Measurements from ENCODE around the gene C1QTNF9B.

The C1QTNF9B gene

DNA sequence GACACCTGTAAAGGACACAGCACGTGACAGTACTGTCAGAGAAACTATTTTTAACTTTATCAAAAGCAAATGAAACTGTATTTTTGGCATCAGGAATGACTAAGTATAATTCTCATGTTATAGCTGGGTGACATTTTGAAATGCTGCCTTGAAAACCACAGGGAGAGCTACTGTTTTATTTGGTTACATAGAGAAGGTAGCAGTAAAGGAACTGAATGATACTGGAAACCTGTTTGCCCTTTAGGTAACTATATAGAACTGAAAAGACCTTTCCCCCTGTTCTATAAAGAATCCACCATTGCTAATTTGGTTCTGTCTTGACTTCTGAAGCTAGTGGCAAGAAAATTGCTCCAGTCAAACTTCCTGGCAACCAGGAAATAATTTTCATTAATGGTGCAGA, 47.2 kb downstream of the C1QTNF9B start:
- no peak for TF ChIP-seq SPI1 (IDR thresholded peaks at IDR 0.05; ENCODE audit: borderline replicate concordance, low read depth)
- TF ChIP-seq, protein P1, sequence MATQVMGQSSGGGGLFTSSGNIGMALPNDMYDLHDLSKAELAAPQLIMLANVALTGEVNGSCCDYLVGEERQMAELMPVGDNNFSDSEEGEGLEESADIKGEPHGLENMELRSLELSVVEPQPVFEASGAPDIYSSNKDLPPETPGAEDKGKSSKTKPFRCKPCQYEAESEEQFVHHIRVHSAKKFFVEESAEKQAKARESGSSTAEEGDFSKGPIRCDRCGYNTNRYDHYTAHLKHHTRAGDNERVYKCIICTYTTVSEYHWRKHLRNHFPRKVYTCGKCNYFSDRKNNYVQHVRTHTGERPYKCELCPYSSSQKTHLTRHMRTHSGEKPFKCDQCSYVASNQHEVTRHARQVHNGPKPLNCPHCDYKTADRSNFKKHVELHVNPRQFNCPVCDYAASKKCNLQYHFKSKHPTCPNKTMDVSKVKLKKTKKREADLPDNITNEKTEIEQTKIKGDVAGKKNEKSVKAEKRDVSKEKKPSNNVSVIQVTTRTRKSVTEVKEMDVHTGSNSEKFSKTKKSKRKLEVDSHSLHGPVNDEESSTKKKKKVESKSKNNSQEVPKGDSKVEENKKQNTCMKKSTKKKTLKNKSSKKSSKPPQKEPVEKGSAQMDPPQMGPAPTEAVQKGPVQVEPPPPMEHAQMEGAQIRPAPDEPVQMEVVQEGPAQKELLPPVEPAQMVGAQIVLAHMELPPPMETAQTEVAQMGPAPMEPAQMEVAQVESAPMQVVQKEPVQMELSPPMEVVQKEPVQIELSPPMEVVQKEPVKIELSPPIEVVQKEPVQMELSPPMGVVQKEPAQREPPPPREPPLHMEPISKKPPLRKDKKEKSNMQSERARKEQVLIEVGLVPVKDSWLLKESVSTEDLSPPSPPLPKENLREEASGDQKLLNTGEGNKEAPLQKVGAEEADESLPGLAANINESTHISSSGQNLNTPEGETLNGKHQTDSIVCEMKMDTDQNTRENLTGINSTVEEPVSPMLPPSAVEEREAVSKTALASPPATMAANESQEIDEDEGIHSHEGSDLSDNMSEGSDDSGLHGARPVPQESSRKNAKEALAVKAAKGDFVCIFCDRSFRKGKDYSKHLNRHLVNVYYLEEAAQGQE (IDR thresholded peaks at IDR 0.05; ENCODE audit: insufficient replicate concordance, low read depth) = no peak
- no peak for TF ChIP-seq POLR2AphosphoS5 (IDR thresholded peaks at IDR 0.05; ENCODE audit: low read depth)
- TF ChIP-seq, protein P2, sequence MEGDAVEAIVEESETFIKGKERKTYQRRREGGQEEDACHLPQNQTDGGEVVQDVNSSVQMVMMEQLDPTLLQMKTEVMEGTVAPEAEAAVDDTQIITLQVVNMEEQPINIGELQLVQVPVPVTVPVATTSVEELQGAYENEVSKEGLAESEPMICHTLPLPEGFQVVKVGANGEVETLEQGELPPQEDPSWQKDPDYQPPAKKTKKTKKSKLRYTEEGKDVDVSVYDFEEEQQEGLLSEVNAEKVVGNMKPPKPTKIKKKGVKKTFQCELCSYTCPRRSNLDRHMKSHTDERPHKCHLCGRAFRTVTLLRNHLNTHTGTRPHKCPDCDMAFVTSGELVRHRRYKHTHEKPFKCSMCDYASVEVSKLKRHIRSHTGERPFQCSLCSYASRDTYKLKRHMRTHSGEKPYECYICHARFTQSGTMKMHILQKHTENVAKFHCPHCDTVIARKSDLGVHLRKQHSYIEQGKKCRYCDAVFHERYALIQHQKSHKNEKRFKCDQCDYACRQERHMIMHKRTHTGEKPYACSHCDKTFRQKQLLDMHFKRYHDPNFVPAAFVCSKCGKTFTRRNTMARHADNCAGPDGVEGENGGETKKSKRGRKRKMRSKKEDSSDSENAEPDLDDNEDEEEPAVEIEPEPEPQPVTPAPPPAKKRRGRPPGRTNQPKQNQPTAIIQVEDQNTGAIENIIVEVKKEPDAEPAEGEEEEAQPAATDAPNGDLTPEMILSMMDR (IDR thresholded peaks at IDR 0.05; ENCODE audit: insufficient read depth, low read length) = no peak
- TF ChIP-seq GABPA (IDR thresholded peaks at IDR 0.05; ENCODE audit: low read depth) = no peak
- no peak overlapping the region for H3K27ac ChIP-seq (replicated peaks)
- no peak for DNase-seq (ENCODE audit: low read depth in 1 of 2, low spot score in 1 of 2)
- no peaks in the 10 kb centered on the region for H3K27me3 ChIP-seq (ENCODE audit: insufficient read depth, poor library complexity, severe bottlenecking)
- H3K4me3 ChIP-seq (replicated peaks; ENCODE audit: insufficient read depth, low read length) = no peak overlapping the region

DNA sequence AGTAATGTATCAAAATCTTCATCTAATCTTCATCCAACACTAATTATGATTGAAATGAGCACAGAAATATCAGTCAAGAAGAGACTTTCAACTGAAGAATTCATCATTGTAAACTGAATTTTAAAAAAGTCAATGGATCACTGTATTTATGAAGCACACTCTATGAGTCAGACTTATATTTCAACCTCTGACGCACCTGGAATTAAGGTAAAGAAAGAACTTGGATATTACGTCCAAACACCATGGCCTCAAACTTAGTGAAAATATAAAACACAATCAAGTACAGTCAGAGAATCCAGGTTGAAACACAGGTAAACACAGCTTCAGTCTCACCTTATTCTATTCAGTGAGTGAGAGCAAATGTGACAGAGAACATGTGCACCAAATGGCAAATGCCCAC, 47.6 kb downstream of the C1QTNF9B start:
- DNase-seq (ENCODE audit: low read depth in 1 of 2, low spot score in 1 of 2) = no peak
- TF ChIP-seq POLR2AphosphoS5 (IDR thresholded peaks at IDR 0.05; ENCODE audit: low read depth) (no peak), GABPA (IDR thresholded peaks at IDR 0.05; ENCODE audit: low read depth) (no peak), SPI1 (IDR thresholded peaks at IDR 0.05; ENCODE audit: borderline replicate concordance, low read depth) (no peak)
- TF ChIP-seq, protein P2 (IDR thresholded peaks at IDR 0.05; ENCODE audit: insufficient read depth, low read length) = no peak
- TF ChIP-seq, protein P1 (IDR thresholded peaks at IDR 0.05; ENCODE audit: insufficient replicate concordance, low read depth) = no peak
- Histone ChIP-seq H3K27me3 (ENCODE audit: insufficient read depth, poor library complexity, severe bottlenecking) (no peaks in the 10 kb centered on the region), H3K27ac (replicated peaks) (no peak overlapping the region), H3K4me3 (replicated peaks; ENCODE audit: insufficient read depth, low read length) (no peak overlapping the region)

DNA sequence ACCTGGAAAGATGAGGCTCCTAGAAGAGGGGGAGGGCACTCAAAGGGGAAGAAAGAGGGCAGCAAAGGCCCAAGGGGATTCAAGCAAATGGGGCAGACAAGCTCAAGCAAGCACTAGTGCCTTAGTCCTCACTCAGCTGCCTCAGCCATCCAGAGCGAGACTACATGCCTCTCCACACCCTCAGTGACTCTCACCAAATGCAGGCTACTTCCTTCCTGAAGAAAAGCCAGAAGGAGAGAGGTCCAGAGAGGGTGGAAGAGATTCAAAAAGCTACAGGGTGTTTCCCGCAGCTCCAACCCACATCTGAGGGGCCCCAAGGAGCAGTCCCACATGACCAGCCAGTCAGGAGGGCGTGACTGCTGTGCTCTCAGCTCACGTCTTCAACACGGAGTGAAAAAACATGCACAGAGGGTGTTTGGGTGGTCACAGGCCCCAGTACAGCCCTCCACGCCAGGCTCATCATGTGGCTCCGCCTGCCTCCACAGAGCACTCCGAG, 48.6 kb downstream of the C1QTNF9B start:
- Histone ChIP-seq H3K4me3 (replicated peaks; ENCODE audit: insufficient read depth, low read length) (no peak overlapping the region), H3K27ac (replicated peaks) (no peak overlapping the region), H3K27me3 (ENCODE audit: insufficient read depth, poor library complexity, severe bottlenecking) (no peaks in the 10 kb centered on the region)
- TF ChIP-seq, protein P1 (IDR thresholded peaks at IDR 0.05; ENCODE audit: insufficient replicate concordance, low read depth) = no peak
- no peak for TF ChIP-seq SPI1 (IDR thresholded peaks at IDR 0.05; ENCODE audit: borderline replicate concordance, low read depth)
- no peak for TF ChIP-seq POLR2AphosphoS5 (IDR thresholded peaks at IDR 0.05; ENCODE audit: low read depth)
- TF ChIP-seq GABPA (IDR thresholded peaks at IDR 0.05; ENCODE audit: low read depth) = no peak
- TF ChIP-seq, protein P2 (IDR thresholded peaks at IDR 0.05; ENCODE audit: insufficient read depth, low read length) = no peak
- DNase-seq (ENCODE audit: low read depth in 1 of 2, low spot score in 1 of 2) = no peak

All from HL-60 (cell line).